MM.1S (cell line): ENCODE data around the gene OCLN.
"Not testable (repeated sequence)": the region's sequence is repeated elsewhere in the genome, so short reads cannot be mapped to it uniquely, and the experiment has no call there.

Experiments
- DNase-seq: peaks from one replicate; pipeline ENCODE4 v3.0.0-alpha.2; 2015
- H2AFZ ChIP-seq: fragments of 300-600 bp; sonication (generic); 2 replicates; pipeline ENCODE4 v1.6.0; 2016; ENCODE audit warnings: antibody characterized with exemption, low read length
- H3F3A ChIP-seq: fragments of 300-600 bp; sonication (generic); 2 replicates; pipeline ENCODE4 v1.6.1; 2016; ENCODE audit warnings: mild to moderate bottlenecking, antibody characterized with exemption, low read length, moderate library complexity, mixed read lengths; ENCODE audit not compliant: insufficient read depth
- H3K27ac ChIP-seq: fragments of 300-600 bp; sonication (generic); 2 replicates; pipeline ENCODE4 v1.5.1; 2016; ENCODE audit warnings: mild to moderate bottlenecking, low read length
- H3K27me3 ChIP-seq: fragments of 300-600 bp; sonication (generic); replicated peaks from 2 replicates; pipeline ENCODE4 v1.6.0; 2016; ENCODE audit warnings: low read length; ENCODE audit not compliant: insufficient read depth
- H3K36me3 ChIP-seq: fragments of 300-600 bp; sonication (generic); replicated peaks from 2 replicates; pipeline ENCODE4 v1.6.1; 2016; ENCODE audit warnings: mild to moderate bottlenecking, low read length, mixed read lengths; ENCODE audit not compliant: insufficient read depth
- H3K4me1 ChIP-seq: fragments of 300-600 bp; sonication (generic); 2 replicates; pipeline ENCODE4 v1.6.1; 2016; ENCODE audit warnings: low read length, mixed read lengths
- H3K4me2 ChIP-seq: fragments of 300-600 bp; sonication (generic); 2 replicates; pipeline ENCODE4 v1.6.0; 2016; ENCODE audit warnings: low read depth, low read length
- H3K4me3 ChIP-seq: fragments of 300-600 bp; sonication (generic); 2 replicates; pipeline ENCODE4 v1.5.1; 2016; ENCODE audit warnings: low read length, mixed read lengths
- H3K79me2 ChIP-seq: fragments of 300-600 bp; sonication (generic); 2 replicates; pipeline ENCODE4 v1.6.1; 2016; ENCODE audit warnings: mixed run types, low read length, mixed read lengths
- H3K9ac ChIP-seq: fragments of 300-600 bp; sonication (generic); 2 replicates; pipeline ENCODE4 v1.6.1; 2016; ENCODE audit warnings: low read length, mixed read lengths
- H3K9me2 ChIP-seq: fragments of 300-600 bp; sonication (generic); replicated peaks from 2 replicates; pipeline ENCODE4 v1.6.1; 2016; ENCODE audit warnings: mild to moderate bottlenecking, low read length, mixed read lengths; ENCODE audit not compliant: insufficient read depth
- H3K9me3 ChIP-seq: fragments of 300-600 bp; sonication (generic); replicated peaks from 2 replicates; pipeline ENCODE4 v1.6.1; 2016; ENCODE audit warnings: mild to moderate bottlenecking, low read length, mixed read lengths; ENCODE audit not compliant: insufficient read depth
- H4K20me1 ChIP-seq: fragments of 300-600 bp; sonication (generic); 2 replicates; pipeline ENCODE4 v1.6.1; 2016; ENCODE audit warnings: mild to moderate bottlenecking, low read length, moderate library complexity, mixed read lengths; ENCODE audit not compliant: insufficient read depth
- TF ChIP-seq, protein P1 (sequence below): fragments of 300-600 bp; sonication (generic); IDR thresholded peaks from 2 replicates; pipeline ENCODE4 v1.5.1; 2016; ENCODE audit warnings: antibody characterized with exemption, low read length, mixed read lengths

Gene OCLN

DNA sequence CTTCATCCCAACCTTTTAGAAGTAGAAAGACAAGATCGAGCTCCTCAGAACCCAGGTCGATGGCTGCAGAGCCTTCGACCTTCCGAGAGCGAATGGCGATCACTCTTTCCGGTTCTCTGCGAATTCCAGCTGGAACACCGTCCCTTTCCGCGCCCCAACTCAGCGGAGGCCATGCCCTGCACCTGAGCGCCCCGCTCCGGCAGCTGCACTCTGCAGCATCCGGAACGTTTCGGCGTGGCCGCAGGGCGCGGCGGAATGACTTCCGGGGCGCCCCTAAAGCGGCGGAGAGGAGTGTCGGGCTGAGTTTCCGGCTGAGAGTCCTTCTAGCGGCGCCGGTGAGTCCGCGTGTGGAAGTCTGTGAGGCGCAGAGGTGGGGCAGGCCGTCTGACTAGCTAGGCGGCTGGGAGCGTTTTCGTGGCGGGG lies 67.3 kb downstream of the OCLN start, which contains the start of gene GTF2H2C:
GTF2H2C (plus strand) TSS at position 284 of the 423 bp plus-strand sequence. CDS start 4,942 bp downstream, outside the sequence.
- not testable (repeated sequence) for H3K79me2 ChIP-seq, H3K27me3 ChIP-seq, H3K36me3 ChIP-seq, H3K9me3 ChIP-seq, H4K20me1 ChIP-seq, H3F3A ChIP-seq, H3K27ac ChIP-seq, H3K4me1 ChIP-seq, H3K9ac ChIP-seq, H3K9me2 ChIP-seq
- Histone ChIP-seq H3K4me2 (peak within 1 kb of the TSS; percentile 34; the same call in 1 of the 2 replicates), H2AFZ (peak within 1 kb of the TSS; percentile 69), H3K4me3 (peak within 1 kb of the TSS; percentile 45; the same call in 1 of the 2 replicates)
- TF ChIP-seq, protein P1, sequence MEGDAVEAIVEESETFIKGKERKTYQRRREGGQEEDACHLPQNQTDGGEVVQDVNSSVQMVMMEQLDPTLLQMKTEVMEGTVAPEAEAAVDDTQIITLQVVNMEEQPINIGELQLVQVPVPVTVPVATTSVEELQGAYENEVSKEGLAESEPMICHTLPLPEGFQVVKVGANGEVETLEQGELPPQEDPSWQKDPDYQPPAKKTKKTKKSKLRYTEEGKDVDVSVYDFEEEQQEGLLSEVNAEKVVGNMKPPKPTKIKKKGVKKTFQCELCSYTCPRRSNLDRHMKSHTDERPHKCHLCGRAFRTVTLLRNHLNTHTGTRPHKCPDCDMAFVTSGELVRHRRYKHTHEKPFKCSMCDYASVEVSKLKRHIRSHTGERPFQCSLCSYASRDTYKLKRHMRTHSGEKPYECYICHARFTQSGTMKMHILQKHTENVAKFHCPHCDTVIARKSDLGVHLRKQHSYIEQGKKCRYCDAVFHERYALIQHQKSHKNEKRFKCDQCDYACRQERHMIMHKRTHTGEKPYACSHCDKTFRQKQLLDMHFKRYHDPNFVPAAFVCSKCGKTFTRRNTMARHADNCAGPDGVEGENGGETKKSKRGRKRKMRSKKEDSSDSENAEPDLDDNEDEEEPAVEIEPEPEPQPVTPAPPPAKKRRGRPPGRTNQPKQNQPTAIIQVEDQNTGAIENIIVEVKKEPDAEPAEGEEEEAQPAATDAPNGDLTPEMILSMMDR: peak; percentile 28
- peak; percentile 65 for DNase-seq

DNA sequence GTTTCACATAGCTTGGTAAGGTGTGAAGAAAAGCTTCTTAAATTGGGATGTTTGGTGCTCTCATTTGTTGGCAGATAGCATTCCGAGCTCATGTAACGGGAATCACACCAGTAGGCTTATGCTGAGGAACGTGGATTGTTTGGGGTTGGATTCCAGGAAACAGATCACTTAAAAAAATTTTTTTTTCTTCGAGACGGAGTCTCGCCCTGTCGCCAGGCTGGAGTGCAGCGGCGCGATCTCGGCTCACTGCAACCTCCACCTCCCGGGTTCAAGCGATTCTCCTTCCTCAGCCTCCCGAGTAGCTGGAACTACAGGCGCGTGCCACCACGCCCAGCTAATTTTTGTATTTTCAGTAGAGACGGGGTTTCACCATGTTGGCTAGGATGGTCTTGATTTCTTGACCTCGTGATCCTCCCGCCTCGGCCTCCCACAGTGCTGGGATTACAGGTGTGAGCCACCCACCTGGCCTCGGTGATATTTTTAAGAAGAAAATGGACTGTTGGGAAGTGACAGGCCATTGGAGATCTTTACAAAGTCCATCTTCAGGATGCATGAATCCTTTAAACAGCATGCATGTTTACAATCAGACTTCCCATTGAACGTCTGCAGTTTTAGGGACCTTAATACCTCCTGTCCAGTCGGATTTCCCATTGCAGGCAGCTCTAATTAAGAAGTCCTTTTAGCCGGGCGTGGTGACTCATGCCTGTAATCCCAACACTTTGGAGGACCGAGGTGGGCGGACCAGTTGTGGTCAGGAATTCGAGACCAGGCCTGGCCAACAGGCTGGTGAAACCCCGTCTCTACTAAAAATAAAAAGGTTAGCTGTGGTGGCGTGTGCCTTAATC lies 68.2 kb downstream of the OCLN start:
- not testable (repeated sequence) for H3K27ac ChIP-seq, H3K36me3 ChIP-seq

DNA sequence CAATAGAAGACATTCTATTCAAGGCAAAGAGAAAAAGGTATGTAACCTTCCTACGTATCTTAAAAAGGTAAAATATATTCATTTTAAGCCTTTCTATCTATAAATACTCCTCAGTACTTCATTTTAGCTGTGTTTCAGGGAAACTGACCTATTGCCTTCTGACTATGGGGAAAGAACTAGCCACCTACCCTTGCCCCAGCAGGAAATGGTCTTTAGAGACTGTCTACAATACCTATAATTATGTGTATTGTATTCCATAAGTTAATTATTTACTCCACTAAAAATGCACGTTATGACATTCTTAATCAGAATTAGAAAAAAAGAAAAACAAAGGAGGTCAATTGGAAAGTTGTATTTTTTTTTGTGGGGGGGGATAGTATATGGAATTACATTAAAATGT lies 73.6 kb downstream of the OCLN start:
- DNase-seq: not testable (repeated sequence)

More for the DNA sequence above, 68.2 kb downstream of the OCLN start:
- not testable (repeated sequence) for H3K4me1 ChIP-seq, H3K79me2 ChIP-seq, H3K9ac ChIP-seq, H3K9me3 ChIP-seq, H3K4me3 ChIP-seq, H3F3A ChIP-seq, DNase-seq, H2AFZ ChIP-seq, H3K4me2 ChIP-seq, H3K9me2 ChIP-seq, H3K27me3 ChIP-seq, H4K20me1 ChIP-seq

DNA sequence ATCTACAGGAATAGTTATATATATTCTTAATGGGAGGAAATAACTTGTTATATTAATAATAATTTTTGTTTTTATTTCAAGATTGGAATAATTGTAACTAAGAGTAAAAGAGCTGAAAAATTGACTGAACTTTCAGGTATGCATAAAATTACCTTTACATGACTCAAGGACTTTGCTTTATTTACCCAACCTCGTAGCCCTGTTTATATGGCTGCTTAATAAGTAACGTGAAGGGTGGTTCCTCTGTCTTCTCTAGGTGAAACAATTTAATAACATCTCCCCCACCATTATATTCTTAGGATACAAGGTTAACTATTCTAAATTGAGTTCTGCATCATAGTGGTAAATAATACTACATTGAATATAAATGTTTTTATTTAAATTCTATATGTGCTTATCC lies 75.5 kb downstream of the OCLN start:
- not testable (repeated sequence) for H3K4me1 ChIP-seq, H3F3A ChIP-seq, H3K36me3 ChIP-seq, H3K9me2 ChIP-seq, DNase-seq, H3K27ac ChIP-seq, H3K27me3 ChIP-seq, H3K79me2 ChIP-seq, H3K9me3 ChIP-seq, H3K4me2 ChIP-seq, H3K9ac ChIP-seq, H3K4me3 ChIP-seq, H4K20me1 ChIP-seq, H2AFZ ChIP-seq

More for the DNA sequence above, 73.6 kb downstream of the OCLN start:
- not testable (repeated sequence) for H3K4me3 ChIP-seq, H3K79me2 ChIP-seq, H4K20me1 ChIP-seq, H3K4me2 ChIP-seq, H3F3A ChIP-seq, H3K36me3 ChIP-seq, H3K27ac ChIP-seq, H3K27me3 ChIP-seq, H3K9ac ChIP-seq, H2AFZ ChIP-seq, H3K9me2 ChIP-seq, H3K4me1 ChIP-seq, H3K9me3 ChIP-seq

DNA sequence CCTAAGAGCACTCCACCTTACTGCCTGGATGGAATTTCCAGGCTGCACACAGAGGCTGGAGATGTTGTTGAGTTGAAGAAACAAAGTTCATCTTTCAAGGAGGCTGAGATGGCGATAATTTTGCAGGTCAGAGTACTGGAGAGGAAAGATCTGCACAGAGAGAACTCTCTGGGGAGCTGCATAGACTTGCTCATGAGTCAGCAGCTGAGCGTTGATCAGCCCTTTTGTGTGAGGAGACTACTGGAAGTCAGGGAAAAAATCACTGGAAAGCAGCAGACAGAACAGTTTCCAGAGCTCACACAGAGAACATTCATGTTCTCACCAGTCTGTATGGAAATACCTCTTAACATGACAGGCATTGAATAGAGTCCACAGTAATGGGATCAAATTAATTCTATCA lies 90.8 kb downstream of the OCLN start:
- H2AFZ ChIP-seq: not testable (repeated sequence)

DNA sequence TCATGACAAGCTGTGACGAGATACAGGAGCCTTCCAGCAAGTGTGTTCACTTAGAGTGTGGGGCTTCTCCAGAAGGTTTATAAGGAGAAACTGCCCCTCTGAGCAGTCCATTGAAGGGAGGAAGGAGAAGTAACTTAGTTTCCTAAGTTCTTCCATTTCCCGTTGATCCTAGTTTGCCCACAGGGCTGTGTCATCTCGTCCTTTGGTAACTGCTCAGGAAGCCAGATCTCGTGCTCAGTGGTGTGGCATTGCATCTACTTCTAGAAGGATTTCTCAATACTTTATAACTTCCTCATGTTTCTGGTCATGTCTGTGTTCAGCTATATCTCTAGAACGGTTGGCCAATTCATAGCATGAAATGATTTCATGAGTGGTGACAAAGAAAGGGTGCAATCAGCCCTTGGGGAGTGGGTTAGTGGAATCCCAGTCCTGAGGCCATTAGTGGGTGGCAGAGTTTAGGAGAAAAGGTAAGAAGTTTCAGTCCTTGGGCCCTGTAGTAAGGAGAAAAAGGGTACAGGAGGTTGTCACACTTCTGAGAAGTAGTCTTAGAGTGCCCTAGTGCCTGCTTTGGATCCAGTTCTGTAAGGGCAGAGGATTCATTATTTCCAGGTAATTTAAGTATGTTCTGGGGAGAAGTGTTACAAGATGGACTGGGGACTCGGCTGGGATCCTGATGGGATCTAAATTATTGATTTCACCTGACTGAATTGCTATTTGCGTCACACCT lies 103.7 kb downstream of the OCLN start:
- not testable (repeated sequence) for H4K20me1 ChIP-seq, H3K27ac ChIP-seq, H3K4me2 ChIP-seq, H3K36me3 ChIP-seq, H3K27me3 ChIP-seq, H3K4me3 ChIP-seq, H3K9ac ChIP-seq, H2AFZ ChIP-seq, DNase-seq, H3K4me1 ChIP-seq, H3K9me2 ChIP-seq, H3K79me2 ChIP-seq, H3F3A ChIP-seq, H3K9me3 ChIP-seq

More for the DNA sequence above, 90.8 kb downstream of the OCLN start:
- not testable (repeated sequence) for H3K27ac ChIP-seq, H3K9me3 ChIP-seq, H3K9ac ChIP-seq, H3K4me2 ChIP-seq, H3K79me2 ChIP-seq, H3K4me3 ChIP-seq, H4K20me1 ChIP-seq, H3K27me3 ChIP-seq, H3K36me3 ChIP-seq, DNase-seq, H3F3A ChIP-seq, H3K9me2 ChIP-seq, H3K4me1 ChIP-seq

DNA sequence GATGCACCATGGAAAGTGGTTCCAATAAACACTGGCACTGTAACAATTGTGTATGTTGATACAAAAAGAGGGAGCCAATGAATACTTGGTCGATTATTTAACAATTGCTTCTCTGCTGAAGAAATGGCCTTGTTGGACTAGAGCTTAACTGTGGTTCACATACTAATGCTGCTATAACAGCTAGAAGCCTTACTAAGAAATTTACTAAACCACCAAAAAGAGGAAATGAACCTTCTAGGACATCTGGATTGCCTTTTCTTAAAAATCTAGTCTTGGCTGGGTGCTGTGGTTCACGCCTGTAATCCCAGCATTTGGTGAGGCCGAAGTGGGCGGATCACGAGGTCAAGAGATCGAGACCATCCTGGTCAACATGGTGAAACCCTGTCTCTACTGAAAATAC lies 109.4 kb downstream of the OCLN start:
- H3K9me2 ChIP-seq, H3K9me3 ChIP-seq, DNase-seq, H3F3A ChIP-seq, H3K27me3 ChIP-seq, H2AFZ ChIP-seq, H3K4me3 ChIP-seq, H3K27ac ChIP-seq, H4K20me1 ChIP-seq, H3K79me2 ChIP-seq, H3K36me3 ChIP-seq, H3K4me1 ChIP-seq, H3K9ac ChIP-seq, H3K4me2 ChIP-seq: not testable (repeated sequence)
